Brain microvascular endothelial cell (primary cell): ENCODE measurements around the gene FYCO1.

Source experiments
- DNase-seq: peaks from one replicate; pipeline ENCODE4 v3.0.0-alpha.2; 2020
- H3K27ac ChIP-seq: fragments of 250-450 bp; sonication (Bioruptor Pico); 2 replicates; pipeline ENCODE4 v1.5.1; 2020; ENCODE audit warnings: mild to moderate bottlenecking, moderate library complexity
- H3K27me3 ChIP-seq: fragments of 250-450 bp; sonication (Bioruptor Pico); replicated peaks from 2 replicates; pipeline ENCODE4 v1.5.1; 2020; ENCODE audit warnings: mild to moderate bottlenecking
- H3K36me3 ChIP-seq: fragments of 250-450 bp; sonication (Bioruptor Pico); replicated peaks from 2 replicates; pipeline ENCODE4 v1.5.1; 2020; ENCODE audit warnings: mild to moderate bottlenecking
- H3K4me3 ChIP-seq: 2 replicates; pipeline ENCODE4 v1.5.1; 2011; ENCODE audit warnings: low read depth, mild to moderate bottlenecking, control low read depth, low read length, moderate library complexity
- CTCF ChIP-seq: IDR thresholded peaks from 2 replicates; pipeline ENCODE4 v1.5.1; 2011; ENCODE audit warnings: low read depth, mild to moderate bottlenecking, moderate library complexity, low read length, control low read depth, inconsistent platforms; ENCODE audit errors: missing control alignments
- in situ Hi-C: cut with HindIII; loops from 2 replicates; pipeline ENCODE4 v1.10.0; 2017; ENCODE audit warnings: low sequenced_read_pairs, low pct_ligation_motif_present

The FYCO1 gene

GRCh38 chr3:45950686-45951600 lies 44.7 kb downstream of the FYCO1 start:
- H3K27me3 ChIP-seq: no peaks in the 10 kb centered on the region
- in situ Hi-C loops: no loop called here
- peaks cover 38% of the 10 kb centered on the region for H3K36me3 ChIP-seq
- no peak for TF ChIP-seq CTCF
- no peak overlapping the region for H3K4me3 ChIP-seq
- no peak overlapping the region for H3K27ac ChIP-seq
- no peak for DNase-seq

- DNase-seq: no peak
- H3K27ac ChIP-seq: no peak overlapping the region
These were observed 45.5 kb downstream of the FYCO1 start for GRCh38 chr3:45950131-45950530.

GRCh38 chr3:45949432-45949831 lies 46.2 kb downstream of the FYCO1 start:
- TF ChIP-seq CTCF: no peak
- no peak for DNase-seq
- Histone ChIP-seq H3K4me3 (no peak overlapping the region), H3K36me3 (peaks cover 29% of the 10 kb centered on the region), H3K27me3 (no peaks in the 10 kb centered on the region), H3K27ac (no peak overlapping the region)
- in situ Hi-C loops: no loop called here

More at GRCh38 chr3:45950131-45950530, 45.5 kb downstream of the FYCO1 start:
- Histone ChIP-seq H3K4me3 (no peak overlapping the region), H3K27me3 (no peaks in the 10 kb centered on the region), H3K36me3 (peaks cover 36% of the 10 kb centered on the region)
- no peak for TF ChIP-seq CTCF
- in situ Hi-C loops: no loop called here

GRCh38 chr3:45948881-45949280 lies 46.7 kb downstream of the FYCO1 start:
- no peak for TF ChIP-seq CTCF
- Histone ChIP-seq H3K27ac (no peak overlapping the region), H3K4me3 (no peak overlapping the region), H3K27me3 (no peaks in the 10 kb centered on the region), H3K36me3 (peaks cover 29% of the 10 kb centered on the region)
- in situ Hi-C loops: no loop called here
- DNase-seq: no peak

- Histone ChIP-seq H3K36me3 (peaks cover 29% of the 10 kb centered on the region), H3K4me3 (no peak overlapping the region), H3K27ac (no peak overlapping the region), H3K27me3 (no peaks in the 10 kb centered on the region)
- no peak for TF ChIP-seq CTCF
- no peak for DNase-seq
- in situ Hi-C loops: no loop called here
These were observed 47.3 kb downstream of the FYCO1 start for GRCh38 chr3:45948311-45948781.
